OCI-LY1 (cell line): ENCODE results near the gene POLD2.

Experiments
- EZH2 ChIP-seq: fragments of 200-600 bp; sonication (generic), shearing (Covaris generic); IDR thresholded peaks from 2 replicates; pipeline ENCODE4 v1.8.0; 2017; ENCODE audit warnings: borderline replicate concordance, mixed run types, mild to moderate bottlenecking, antibody characterized with exemption, low read length, moderate library complexity, mixed read lengths
- TF ChIP-seq, protein P1 (sequence below): fragments of 200-600 bp; sonication (generic), shearing (Covaris generic); IDR thresholded peaks from 2 replicates; pipeline ENCODE4 v1.5.1; 2017; ENCODE audit warnings: mild to moderate bottlenecking, antibody characterized with exemption, low read length, moderate library complexity, mixed read lengths

DNA sequence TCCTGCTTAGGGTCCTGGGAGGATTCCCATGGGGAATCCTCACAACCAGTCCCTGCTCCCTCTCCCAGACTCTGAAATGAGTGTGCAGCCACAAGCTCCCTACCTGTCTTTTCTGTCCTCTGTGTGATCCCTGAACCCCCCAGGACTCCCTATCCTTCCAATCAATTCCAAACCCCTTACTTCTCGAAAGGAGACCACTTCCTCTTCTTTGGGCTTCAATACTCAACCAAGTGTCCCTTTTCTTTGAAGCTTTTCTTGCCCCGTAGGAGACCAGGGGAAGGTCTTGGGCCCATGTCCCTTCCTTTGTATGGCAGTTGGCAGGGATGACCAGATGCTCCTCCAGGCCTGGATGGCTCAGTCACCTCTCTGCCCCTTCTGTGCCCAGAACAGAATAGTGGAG, 17.5 kb downstream of the POLD2 start:
- TF ChIP-seq, protein P1, sequence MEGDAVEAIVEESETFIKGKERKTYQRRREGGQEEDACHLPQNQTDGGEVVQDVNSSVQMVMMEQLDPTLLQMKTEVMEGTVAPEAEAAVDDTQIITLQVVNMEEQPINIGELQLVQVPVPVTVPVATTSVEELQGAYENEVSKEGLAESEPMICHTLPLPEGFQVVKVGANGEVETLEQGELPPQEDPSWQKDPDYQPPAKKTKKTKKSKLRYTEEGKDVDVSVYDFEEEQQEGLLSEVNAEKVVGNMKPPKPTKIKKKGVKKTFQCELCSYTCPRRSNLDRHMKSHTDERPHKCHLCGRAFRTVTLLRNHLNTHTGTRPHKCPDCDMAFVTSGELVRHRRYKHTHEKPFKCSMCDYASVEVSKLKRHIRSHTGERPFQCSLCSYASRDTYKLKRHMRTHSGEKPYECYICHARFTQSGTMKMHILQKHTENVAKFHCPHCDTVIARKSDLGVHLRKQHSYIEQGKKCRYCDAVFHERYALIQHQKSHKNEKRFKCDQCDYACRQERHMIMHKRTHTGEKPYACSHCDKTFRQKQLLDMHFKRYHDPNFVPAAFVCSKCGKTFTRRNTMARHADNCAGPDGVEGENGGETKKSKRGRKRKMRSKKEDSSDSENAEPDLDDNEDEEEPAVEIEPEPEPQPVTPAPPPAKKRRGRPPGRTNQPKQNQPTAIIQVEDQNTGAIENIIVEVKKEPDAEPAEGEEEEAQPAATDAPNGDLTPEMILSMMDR: no peak
- TF ChIP-seq EZH2: no peak
